ENCODE measurements around the gene CCNY. TPM values are rescaled to one million over a fixed set of nuclear protein-coding genes. Genes with fewer than 3 reads are reported as not detected.

CCNY gene
- total RNA-seq, 1 donor from 2014 or later, result 59.4 TPM

DNA sequence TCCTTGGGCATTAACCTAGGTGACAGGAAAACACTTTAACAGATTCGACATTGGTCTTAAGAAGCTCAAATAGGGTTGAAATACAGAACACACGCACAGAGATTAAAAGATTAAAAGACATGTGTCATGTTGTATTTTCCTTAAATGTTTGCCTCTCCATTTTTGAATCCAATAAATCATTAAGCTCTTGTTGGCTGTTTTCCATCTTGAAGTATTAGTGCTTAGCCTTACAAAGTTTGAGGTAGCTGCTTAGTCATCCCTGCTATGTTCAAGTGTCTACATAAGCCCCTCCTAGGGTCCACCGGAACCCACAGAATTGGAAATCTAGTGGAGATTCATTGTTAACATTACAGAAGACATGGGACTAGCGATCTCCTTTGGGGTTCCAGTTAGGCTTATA lies 256.1 kb downstream of the CCNY start:
- Mint-ChIP-seq H3K27ac (no peak overlapping the region), H3K9me3 (ENCODE audit: low read depth) (peaks cover 9% of the 10 kb centered on the region), H3K36me3 (ENCODE audit: insufficient read depth) (no peaks in the 10 kb centered on the region), H3K4me3 (ENCODE audit: low read depth) (no peak overlapping the region), H3K27me3 (peaks cover 4% of the 10 kb centered on the region), H3K4me1 (ENCODE audit: low read depth) (no peaks in the 10 kb centered on the region)
- DNase-seq (ENCODE audit: low spot score, unreplicated experiment), result no peak
- TF ChIP-seq, protein P1, sequence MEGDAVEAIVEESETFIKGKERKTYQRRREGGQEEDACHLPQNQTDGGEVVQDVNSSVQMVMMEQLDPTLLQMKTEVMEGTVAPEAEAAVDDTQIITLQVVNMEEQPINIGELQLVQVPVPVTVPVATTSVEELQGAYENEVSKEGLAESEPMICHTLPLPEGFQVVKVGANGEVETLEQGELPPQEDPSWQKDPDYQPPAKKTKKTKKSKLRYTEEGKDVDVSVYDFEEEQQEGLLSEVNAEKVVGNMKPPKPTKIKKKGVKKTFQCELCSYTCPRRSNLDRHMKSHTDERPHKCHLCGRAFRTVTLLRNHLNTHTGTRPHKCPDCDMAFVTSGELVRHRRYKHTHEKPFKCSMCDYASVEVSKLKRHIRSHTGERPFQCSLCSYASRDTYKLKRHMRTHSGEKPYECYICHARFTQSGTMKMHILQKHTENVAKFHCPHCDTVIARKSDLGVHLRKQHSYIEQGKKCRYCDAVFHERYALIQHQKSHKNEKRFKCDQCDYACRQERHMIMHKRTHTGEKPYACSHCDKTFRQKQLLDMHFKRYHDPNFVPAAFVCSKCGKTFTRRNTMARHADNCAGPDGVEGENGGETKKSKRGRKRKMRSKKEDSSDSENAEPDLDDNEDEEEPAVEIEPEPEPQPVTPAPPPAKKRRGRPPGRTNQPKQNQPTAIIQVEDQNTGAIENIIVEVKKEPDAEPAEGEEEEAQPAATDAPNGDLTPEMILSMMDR (IDR thresholded peaks at IDR 0.05; ENCODE audit: unreplicated experiment), result no peak

DNA sequence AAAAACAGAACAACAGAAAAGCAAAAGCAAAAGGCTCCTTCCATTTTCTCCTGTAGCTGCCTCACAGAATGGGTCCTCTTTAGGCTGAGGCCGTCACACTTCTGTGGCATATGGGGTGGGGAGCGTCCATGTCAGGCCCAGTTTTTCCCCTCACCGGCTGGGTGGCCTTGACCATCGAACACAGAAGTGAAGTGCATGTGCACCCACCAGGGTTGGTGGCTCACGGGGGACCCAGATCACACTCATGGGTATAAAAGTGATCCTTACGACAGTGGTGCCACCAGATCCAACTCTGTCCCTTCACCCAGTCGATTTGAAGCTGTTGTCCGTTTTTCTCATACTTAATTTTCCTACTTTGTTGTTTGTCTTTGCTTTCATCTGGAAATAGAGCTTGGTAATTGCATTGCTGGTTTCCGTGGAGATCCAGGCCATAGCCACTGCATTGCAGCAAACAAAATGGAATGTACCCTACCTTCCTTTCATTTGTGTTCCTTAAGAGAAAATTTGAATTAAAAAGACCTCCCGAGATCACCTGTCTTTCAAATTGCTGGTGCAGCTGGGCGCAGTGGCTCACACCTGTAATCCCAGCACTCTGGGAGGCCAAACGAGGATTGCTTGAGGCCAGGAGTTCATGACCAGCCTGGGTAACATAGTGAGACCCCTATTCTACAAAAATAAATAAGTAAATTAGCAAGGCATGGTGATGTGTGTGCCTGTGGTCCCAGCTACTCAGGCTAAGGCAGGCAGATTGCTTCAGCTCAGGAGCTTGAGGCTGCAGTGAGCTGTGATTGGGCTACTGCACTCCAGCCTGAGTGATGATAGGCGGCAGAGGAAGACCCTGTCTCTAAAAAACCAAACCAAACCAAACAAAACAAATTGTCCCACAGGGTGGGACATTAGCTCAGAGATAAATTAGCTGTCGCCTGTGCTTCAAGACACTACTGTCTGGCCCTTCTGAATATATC lies 258.1 kb downstream of the CCNY start:
- Mint-ChIP-seq H3K4me3 (ENCODE audit: low read depth) (no peak overlapping the region), H3K4me1 (ENCODE audit: low read depth) (no peaks in the 10 kb centered on the region), H3K9me3 (ENCODE audit: low read depth) (peaks cover 9% of the 10 kb centered on the region), H3K36me3 (ENCODE audit: insufficient read depth) (no peaks in the 10 kb centered on the region), H3K27ac (no peak overlapping the region), H3K27me3 (peaks cover 7% of the 10 kb centered on the region)
- TF ChIP-seq, protein P1 (IDR thresholded peaks at IDR 0.05; ENCODE audit: unreplicated experiment), result no peak
- DNase-seq (ENCODE audit: low spot score, unreplicated experiment), result no peak

DNA sequence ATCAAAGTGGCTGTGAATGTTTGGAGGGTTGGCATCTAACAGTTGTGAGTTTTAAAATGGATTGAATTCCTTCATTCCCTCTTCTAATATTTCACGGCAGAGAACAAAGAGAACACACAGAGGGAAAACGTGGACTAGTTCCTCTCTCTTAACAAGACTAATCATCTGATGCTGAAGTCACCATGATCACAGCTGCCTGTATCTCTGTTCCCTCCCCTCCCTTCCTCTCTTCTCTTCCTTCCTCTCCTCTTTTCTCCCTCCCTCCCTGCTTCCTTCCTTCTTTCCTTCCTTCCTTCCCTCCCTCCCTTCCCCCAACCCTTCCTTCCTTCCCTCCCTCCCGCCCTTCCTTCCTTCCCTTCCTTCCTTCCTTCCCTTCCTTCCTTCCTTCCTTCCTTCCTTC lies 258.8 kb downstream of the CCNY start:
- H3K4me3 Mint-ChIP-seq (ENCODE audit: low read depth), result no peak overlapping the region
- peaks cover 9% of the 10 kb centered on the region for H3K9me3 Mint-ChIP-seq (ENCODE audit: low read depth)
- no peaks in the 10 kb centered on the region for H3K4me1 Mint-ChIP-seq (ENCODE audit: low read depth)
- H3K27me3 Mint-ChIP-seq, result peaks cover 7% of the 10 kb centered on the region
- no peaks in the 10 kb centered on the region for H3K36me3 Mint-ChIP-seq (ENCODE audit: insufficient read depth)
- DNase-seq (ENCODE audit: low spot score, unreplicated experiment), result no peak
- no peak overlapping the region for H3K27ac Mint-ChIP-seq
- TF ChIP-seq, protein P1 (IDR thresholded peaks at IDR 0.05; ENCODE audit: unreplicated experiment), result no peak

DNA sequence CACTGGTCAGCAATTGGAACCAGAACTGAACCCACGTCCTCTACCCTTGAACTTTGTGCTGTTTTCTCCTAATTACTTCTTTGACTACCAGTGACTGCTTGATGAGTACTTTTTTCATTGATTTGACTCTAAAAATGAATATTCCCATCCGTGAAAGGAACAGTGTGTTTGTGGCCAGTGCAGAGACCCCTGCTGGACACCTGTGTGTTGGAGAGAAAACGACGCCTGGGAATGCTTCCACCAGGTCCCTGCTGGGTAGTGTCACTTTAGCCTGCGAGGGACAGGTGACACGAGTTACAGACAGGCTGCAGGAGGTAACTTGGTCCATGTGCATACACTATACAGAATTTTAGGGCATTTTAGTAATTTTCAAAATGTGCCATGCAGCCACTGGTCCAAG lies 262.1 kb downstream of the CCNY start:
- Mint-ChIP-seq H3K27ac (no peak overlapping the region), H3K36me3 (ENCODE audit: insufficient read depth) (no peaks in the 10 kb centered on the region), H3K27me3 (peaks cover 7% of the 10 kb centered on the region), H3K4me3 (ENCODE audit: low read depth) (no peak overlapping the region), H3K9me3 (ENCODE audit: low read depth) (no peaks in the 10 kb centered on the region), H3K4me1 (ENCODE audit: low read depth) (no peaks in the 10 kb centered on the region)
- DNase-seq (ENCODE audit: low spot score, unreplicated experiment), result no peak
- TF ChIP-seq, protein P1 (IDR thresholded peaks at IDR 0.05; ENCODE audit: unreplicated experiment), result peak; percentile 51

DNA sequence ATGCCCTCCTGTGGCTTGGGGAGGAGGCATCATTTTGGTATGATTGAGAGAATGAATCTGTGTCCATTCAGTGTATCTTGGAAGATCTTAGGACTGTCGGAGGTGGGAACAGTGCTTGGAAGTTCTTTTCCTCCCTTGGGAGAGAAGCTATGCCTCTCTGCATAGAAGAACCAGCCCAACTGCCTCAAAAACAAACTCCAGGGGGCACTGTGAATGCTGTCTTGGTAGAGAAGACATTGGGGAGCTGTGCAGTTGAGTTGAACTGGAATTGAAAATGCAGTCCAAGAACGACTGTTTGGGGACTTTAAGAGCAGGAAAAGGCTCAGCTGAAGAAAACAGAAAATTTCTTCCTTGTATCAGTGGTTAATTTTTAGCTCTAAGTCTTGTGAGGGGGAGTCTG lies 263.9 kb downstream of the CCNY start:
- DNase-seq (ENCODE audit: low spot score, unreplicated experiment), result no peak
- Mint-ChIP-seq H3K27me3 (peaks cover 10% of the 10 kb centered on the region), H3K4me1 (ENCODE audit: low read depth) (no peaks in the 10 kb centered on the region), H3K9me3 (ENCODE audit: low read depth) (no peaks in the 10 kb centered on the region), H3K36me3 (ENCODE audit: insufficient read depth) (no peaks in the 10 kb centered on the region), H3K27ac (peak overlapping the region; percentile 8), H3K4me3 (ENCODE audit: low read depth) (no peak overlapping the region)
- TF ChIP-seq, protein P1 (IDR thresholded peaks at IDR 0.05; ENCODE audit: unreplicated experiment), result peak; percentile 10
